HUES48 (cell line): ENCODE measurements around the gene HYCC2.
"Not testable (repeated sequence)": the region's sequence is repeated elsewhere in the genome, so short reads cannot be mapped to it uniquely, and the experiment has no call there.

Experiments
- H3K27ac ChIP-seq: one replicate; pipeline ENCODE4 v1.7.0; 2013; ENCODE audit warnings: low read depth, low read length, inconsistent platforms
- H3K27me3 ChIP-seq: 2 replicates; pipeline ENCODE4 v1.6.1; 2013; ENCODE audit warnings: mild to moderate bottlenecking, low read length; ENCODE audit not compliant: control insufficient read depth, insufficient read depth
- H3K36me3 ChIP-seq: 2 replicates; pipeline ENCODE4 v1.6.1; 2013; ENCODE audit warnings: low read length; ENCODE audit not compliant: control insufficient read depth, insufficient read depth
- H3K4me1 ChIP-seq: 2 replicates; pipeline ENCODE4 v1.6.1; 2013; ENCODE audit warnings: mild to moderate bottlenecking, low read length; ENCODE audit not compliant: control insufficient read depth, insufficient read depth
- H3K4me3 ChIP-seq: 2 replicates; pipeline ENCODE4 v1.5.1; 2013; ENCODE audit warnings: mild to moderate bottlenecking, low read depth, low read length
- H3K9ac ChIP-seq: 2 replicates; pipeline ENCODE4 v1.6.1; 2013; ENCODE audit warnings: mild to moderate bottlenecking, low read depth, low read length, moderate library complexity
- H3K9me3 ChIP-seq: 2 replicates; pipeline ENCODE4 v1.6.1; 2013; ENCODE audit warnings: low read length; ENCODE audit not compliant: control insufficient read depth, insufficient read depth

HYCC2 gene

DNA sequence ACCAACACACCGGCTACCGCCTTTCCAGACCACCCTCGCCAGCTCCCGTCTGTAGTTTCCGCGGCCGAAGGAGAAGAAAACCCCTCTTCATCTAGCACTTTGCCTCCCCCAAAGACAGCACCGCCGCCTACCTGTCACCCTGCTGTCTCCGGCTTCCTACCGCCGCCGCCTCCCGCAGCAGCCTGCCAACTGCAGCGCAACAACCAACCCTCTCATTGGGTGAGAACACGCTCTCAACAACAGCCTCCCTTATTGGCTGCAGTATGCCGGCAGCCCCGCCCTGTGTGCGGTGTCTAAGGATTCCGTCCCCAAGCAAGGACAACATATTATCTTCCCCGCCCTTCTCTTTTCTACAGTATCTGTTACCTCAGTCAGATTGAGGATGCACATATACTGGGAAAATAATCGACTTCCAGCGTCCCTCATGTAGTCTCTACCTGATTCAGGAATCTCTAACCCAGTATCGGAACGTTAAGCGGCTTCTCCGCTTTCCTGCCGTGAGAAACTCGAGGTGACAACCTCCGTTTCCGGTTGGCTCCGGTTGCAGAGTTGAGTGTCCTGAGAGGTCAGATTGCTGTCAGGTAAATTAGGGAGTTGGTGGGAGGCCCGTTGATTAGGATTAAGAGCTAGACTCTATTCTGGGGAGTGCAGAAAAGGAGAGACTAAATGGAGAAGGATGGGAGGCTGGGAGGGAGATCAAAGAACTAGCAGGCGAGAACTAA lies at the start of gene HYCC2, which contains the start of gene NDUFB3:
Gene HYCC2 (minus strand): TSS at position 193 of the 722 bp plus-strand sequence. CDS start 47,662 bp downstream, outside the sequence.
Gene NDUFB3 (plus strand): TSS at position 523 of the 722 bp plus-strand sequence. CDS start 6,882 bp downstream, outside the sequence.
- Histone ChIP-seq H3K4me1 (no peaks in the 10 kb centered on the region; the same call in 1 of the 2 replicates), H3K9ac (peak within 1 kb of the TSS; percentile 96), H3K9me3 (no peaks in the 10 kb centered on the region), H3K27ac (peak within 1 kb of the TSS; percentile 87), H3K4me3 (peak within 1 kb of the TSS; percentile 96), H3K27me3 (no peaks in the 10 kb centered on the region), H3K36me3 (no peaks in the 10 kb centered on the region)

DNA sequence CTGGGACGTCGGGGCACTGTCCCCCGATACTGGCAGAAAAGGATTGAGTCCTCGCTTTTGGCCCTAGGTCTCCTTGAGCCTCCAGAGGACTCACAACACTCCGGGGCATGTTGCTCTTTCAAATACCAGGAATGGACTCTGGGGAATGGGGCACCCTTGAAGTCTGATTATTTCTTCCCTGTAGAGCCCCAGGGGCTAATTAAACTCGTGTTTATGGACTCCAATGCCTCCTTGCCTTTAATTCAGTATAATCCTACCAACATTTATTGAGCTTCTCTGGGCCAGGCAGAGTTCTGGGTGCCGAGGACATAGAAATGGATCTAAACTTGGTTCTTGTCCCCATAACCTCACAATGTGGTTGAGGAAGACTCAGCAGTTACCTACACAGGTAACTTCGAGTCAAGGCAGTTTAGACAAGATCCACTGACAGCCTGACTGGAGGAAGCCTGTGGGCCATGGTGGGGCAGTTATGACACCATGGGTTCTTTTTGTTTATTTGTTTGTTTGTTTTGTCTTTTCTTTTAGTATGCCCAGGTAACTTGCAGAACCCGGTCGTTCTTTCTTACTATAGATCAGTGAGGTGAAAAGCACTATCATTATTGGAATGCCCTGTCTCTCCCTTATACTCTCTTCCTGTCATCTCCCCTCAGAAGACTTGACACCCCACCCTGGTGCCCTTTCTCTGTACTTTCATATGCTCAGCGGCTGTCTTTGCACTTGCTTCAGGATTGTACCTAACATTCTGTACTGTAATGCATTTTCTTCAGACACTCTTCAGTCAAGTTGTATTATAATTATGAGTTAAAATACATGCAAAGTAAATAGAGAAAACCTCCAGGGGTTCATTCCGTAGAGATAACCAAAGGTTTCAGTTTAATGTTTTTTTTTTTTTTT lies 47.7 kb upstream of the HYCC2 start:
- Histone ChIP-seq H3K9ac (peak overlapping the region; percentile 44; the same call in 1 of the 2 replicates), H3K27ac (peak overlapping the region; percentile 29), H3K4me1 (peaks cover 33% of the 10 kb centered on the region), H3K9me3 (no peaks in the 10 kb centered on the region), H3K36me3 (no peaks in the 10 kb centered on the region), H3K27me3 (no peaks in the 10 kb centered on the region), H3K4me3 (peak overlapping the region; percentile 65)

DNA sequence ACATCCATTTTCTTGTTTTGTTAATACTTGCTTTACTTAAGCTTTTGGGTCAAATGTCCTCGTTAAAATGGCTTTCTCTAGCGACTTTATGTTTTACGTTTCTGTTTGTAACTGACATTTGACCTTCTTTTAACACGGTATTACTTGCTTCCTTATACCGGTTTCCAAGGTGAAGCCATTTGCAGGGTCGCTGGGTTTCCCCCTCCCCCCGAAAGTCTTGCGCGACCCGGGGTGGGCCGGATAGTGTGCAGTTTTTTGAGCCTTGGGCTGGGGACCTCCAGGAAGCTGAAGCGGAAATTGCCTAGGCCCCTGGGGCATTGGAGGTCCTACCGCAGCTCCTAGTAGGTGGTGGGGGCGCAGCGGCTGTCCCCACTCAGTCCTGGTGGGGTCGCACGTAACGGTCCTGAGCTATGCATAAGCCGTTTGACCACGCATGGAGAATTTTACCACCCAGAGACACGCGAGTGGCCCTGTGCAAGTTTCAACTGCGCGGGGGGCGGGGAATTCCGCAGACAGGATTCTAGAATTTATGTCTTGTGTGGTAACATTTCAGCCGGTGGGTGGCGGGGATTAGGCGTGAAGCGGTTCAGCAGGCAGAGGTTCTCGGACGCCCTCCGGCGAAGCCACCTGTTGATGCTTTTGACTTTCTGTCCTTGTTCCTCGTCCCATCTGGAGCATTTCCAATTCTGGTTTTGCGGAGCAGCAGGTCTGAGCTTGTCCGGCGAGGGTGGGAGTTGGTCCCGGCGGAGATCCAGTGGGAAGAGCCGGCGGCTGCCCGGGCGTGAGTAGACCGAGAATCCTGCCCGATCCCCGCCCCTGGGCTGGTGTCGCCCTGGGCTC lies 46.9 kb upstream of the HYCC2 start:
- H3K36me3 ChIP-seq, result no peaks in the 10 kb centered on the region
- peaks cover 27% of the 10 kb centered on the region for H3K4me1 ChIP-seq
- no peaks in the 10 kb centered on the region for H3K9me3 ChIP-seq
- peak overlapping the region; percentile 65 for H3K4me3 ChIP-seq
- H3K27me3 ChIP-seq, result no peaks in the 10 kb centered on the region
- peak overlapping the region; percentile 44; the same call in 1 of the 2 replicates for H3K9ac ChIP-seq
- peak overlapping the region; percentile 29 for H3K27ac ChIP-seq

DNA sequence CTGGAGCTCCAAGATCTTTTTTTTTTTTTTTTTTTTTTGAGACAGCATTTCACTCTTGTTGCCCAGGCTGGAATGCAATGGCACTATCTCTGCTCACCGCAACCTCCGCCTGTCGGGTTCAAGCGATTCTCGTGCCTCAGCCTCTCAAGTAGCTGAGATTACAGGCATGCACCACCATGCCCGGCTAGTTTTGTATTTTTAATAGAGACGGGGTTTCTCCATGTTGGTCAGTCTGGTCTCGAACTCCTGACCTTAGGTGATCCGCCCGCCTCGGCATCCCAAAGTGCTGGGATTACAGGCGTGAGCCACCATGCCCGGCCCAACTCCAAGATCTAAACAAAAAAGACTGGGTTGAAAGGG lies 46.2 kb upstream of the HYCC2 start:
- not testable (repeated sequence) for H3K9me3 ChIP-seq, H3K27me3 ChIP-seq, H3K27ac ChIP-seq, H3K9ac ChIP-seq, H3K36me3 ChIP-seq
- peaks cover 27% of the 10 kb centered on the region for H3K4me1 ChIP-seq
- peak overlapping the region; percentile 75 for H3K4me3 ChIP-seq

DNA sequence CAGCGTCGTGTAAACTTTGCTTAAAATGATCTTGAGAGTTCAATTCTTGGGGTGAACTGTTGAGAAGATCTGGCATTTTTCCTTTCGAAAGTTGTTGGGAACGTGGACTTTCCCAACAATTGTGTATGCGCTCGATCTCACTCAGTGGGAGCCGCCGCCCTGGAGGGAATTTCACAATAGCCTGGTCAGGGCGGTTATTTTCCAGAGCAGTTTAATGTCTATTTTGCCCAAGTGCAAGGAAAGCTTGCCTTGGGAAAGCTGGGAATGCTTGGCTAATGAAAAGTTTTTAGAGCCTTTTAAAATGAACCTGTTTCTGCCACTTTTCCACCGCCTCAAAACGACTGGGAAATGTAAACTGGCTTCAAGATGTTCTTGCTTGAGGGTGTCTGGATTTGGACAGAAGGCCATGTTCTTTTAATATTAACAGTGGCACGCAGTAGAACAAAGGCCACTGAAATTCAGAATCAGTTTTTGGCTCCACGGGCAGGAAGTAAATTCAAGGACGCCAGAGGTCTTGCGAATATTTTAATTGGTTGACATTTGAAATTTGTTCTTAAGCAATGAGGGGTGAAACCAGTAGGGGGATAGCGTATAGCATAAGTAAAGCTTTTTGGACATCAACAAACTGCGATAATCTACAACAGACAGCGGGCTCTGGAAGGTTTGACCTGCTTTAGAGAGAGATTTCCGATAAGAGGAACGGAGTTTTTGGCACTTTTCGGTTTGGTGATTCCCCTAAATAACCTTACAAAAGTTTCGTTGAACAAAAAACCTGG lies 45.7 kb upstream of the HYCC2 start:
- Histone ChIP-seq H3K36me3 (no peaks in the 10 kb centered on the region), H3K27ac (peak overlapping the region; percentile 40)

DNA sequence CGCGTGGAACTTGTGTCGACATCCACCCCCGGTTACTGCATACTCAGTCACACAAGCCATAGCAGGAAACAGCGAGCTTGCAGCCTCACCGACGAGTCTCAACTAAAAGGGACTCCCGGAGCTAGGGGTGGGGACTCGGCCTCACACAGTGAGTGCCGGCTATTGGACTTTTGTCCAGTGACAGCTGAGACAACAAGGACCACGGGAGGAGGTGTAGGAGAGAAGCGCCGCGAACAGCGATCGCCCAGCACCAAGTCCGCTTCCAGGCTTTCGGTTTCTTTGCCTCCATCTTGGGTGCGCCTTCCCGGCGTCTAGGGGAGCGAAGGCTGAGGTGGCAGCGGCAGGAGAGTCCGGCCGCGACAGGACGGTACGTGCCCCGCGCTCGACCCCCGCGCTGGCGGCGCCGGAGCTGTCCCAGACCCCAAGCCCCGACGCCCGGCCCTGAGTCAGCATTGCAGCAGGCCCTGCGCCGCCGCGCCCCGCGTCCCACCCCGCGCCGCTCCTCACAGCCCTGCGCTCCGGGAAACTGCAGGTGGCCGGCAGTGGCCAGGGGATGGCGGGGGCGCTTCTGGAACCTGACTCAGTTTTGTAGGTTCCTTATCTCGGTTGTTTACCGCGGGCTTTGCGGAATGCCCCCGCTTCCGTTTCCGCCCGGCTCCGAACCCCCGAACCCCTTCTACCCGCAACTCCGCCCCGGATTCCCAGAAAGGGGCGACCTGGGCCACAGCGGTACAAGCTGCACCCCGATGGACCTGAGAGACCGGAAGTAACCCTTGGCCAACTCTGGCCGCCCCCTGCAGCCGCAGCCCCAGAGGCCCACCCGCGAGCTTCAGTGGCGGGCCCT lies 44.9 kb upstream of the HYCC2 start, which contains the start of gene CFLAR:
Gene CFLAR (plus strand): TSS at position 50 of the 844 bp plus-strand sequence. CDS start 13,702 bp downstream, outside the sequence.
- H3K9me3 ChIP-seq, result no peaks in the 10 kb centered on the region
- peak within 1 kb of the TSS; percentile 66 for H3K9ac ChIP-seq
- H3K27ac ChIP-seq, result peak within 1 kb of the TSS; percentile 40
- no peaks in the 10 kb centered on the region for H3K36me3 ChIP-seq
- H3K4me1 ChIP-seq, result peaks cover 27% of the 10 kb centered on the region
- H3K27me3 ChIP-seq, result no peaks in the 10 kb centered on the region
- peak within 1 kb of the TSS; percentile 75 for H3K4me3 ChIP-seq

More for the DNA sequence above, 45.7 kb upstream of the HYCC2 start:
- peaks cover 27% of the 10 kb centered on the region for H3K4me1 ChIP-seq
- peak overlapping the region; percentile 75 for H3K4me3 ChIP-seq
- no peaks in the 10 kb centered on the region for H3K27me3 ChIP-seq
- no peaks in the 10 kb centered on the region for H3K9me3 ChIP-seq
- peak overlapping the region; percentile 66 for H3K9ac ChIP-seq

DNA sequence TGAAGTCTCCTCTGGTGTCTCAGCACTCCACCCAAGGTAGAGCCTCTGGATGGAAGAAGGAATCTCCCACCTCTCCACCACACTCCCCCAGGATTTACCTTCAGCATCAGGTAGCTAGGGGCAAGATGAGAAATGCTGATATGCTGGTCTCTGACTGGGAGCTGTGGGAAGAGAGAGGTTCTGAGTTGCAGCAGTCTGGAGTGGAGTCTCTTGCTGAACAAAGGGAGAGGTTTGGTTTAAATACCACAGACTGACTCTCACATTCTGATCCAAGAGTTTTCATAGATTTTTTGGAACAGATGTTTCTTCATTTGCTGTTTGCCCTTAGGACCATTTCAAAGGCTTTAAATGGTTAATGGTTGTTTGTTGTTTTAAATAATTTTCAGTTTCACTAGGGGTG lies 43.4 kb upstream of the HYCC2 start:
- no peak overlapping the region for H3K27ac ChIP-seq
- H3K27me3 ChIP-seq, result no peaks in the 10 kb centered on the region
- no peak overlapping the region for H3K9ac ChIP-seq
- H3K36me3 ChIP-seq, result no peaks in the 10 kb centered on the region
- H3K4me1 ChIP-seq, result peaks cover 20% of the 10 kb centered on the region
- H3K4me3 ChIP-seq, result no peak overlapping the region
- no peaks in the 10 kb centered on the region for H3K9me3 ChIP-seq

DNA sequence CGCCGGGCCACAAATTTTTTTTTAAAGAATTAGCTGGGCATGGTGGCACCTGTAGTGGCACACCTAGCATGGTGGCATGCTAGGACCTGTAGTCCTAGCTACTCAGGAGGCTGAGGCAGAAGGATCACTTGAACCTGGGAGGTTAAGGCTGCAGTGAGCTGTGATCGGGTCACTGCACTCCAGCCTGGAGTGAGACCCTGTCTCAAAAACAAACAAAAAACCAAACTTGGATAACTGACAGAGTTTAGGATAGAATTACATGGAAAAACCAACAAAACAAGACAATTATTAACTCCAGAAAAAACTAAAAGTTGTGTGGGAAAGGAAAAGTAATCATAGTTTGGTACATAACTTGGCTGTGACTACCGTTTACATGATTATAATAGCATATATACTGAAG lies 42.9 kb upstream of the HYCC2 start:
- no peak overlapping the region for H3K27ac ChIP-seq
- H3K4me1 ChIP-seq, result peaks cover 19% of the 10 kb centered on the region
- H3K36me3 ChIP-seq, result no peaks in the 10 kb centered on the region
- H3K27me3 ChIP-seq, result no peaks in the 10 kb centered on the region
- H3K4me3 ChIP-seq, result no peak overlapping the region
- no peaks in the 10 kb centered on the region for H3K9me3 ChIP-seq
- no peak overlapping the region for H3K9ac ChIP-seq

DNA sequence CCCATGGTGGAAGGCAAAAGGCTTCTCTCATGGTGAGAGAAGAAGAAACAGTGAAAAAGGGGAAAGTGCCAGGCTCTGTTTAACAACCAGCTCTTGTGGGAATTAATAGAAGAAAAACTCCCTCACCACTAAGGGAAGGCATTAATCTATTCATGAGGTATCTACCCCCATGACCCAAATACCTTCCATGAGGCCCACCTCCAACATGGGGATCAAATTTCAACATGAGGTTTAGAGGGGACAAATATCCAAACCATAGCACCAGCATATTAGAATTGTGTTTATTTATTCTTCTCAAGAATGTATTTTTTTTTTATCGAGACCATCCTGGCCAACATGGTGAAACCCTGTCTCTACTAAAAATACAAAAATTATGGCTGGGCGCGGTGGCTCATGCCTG lies 39.6 kb upstream of the HYCC2 start:
- H3K27me3 ChIP-seq, result no peaks in the 10 kb centered on the region
- H3K9me3 ChIP-seq, result no peaks in the 10 kb centered on the region
- H3K36me3 ChIP-seq, result no peaks in the 10 kb centered on the region
- H3K27ac ChIP-seq, result no peak overlapping the region
- no peak overlapping the region for H3K4me3 ChIP-seq
- H3K9ac ChIP-seq, result no peak overlapping the region
- no peaks in the 10 kb centered on the region for H3K4me1 ChIP-seq
